HUES48 (cell line): Measurements from ENCODE around the gene AVPI1.
A peak's percentile ranks its signal among the peaks of the same experiment; 100 is the strongest.

Experiments used
- H3K27ac ChIP-seq: one replicate; pipeline ENCODE4 v1.7.0; 2013; ENCODE audit warnings: low read depth, low read length, inconsistent platforms
- H3K27me3 ChIP-seq: 2 replicates; pipeline ENCODE4 v1.6.1; 2013; ENCODE audit warnings: mild to moderate bottlenecking, low read length; ENCODE audit not compliant: control insufficient read depth, insufficient read depth
- H3K36me3 ChIP-seq: 2 replicates; pipeline ENCODE4 v1.6.1; 2013; ENCODE audit warnings: low read length; ENCODE audit not compliant: control insufficient read depth, insufficient read depth
- H3K4me1 ChIP-seq: 2 replicates; pipeline ENCODE4 v1.6.1; 2013; ENCODE audit warnings: mild to moderate bottlenecking, low read length; ENCODE audit not compliant: control insufficient read depth, insufficient read depth
- H3K4me3 ChIP-seq: 2 replicates; pipeline ENCODE4 v1.5.1; 2013; ENCODE audit warnings: mild to moderate bottlenecking, low read depth, low read length
- H3K9ac ChIP-seq: 2 replicates; pipeline ENCODE4 v1.6.1; 2013; ENCODE audit warnings: mild to moderate bottlenecking, low read depth, low read length, moderate library complexity
- H3K9me3 ChIP-seq: 2 replicates; pipeline ENCODE4 v1.6.1; 2013; ENCODE audit warnings: low read length; ENCODE audit not compliant: control insufficient read depth, insufficient read depth

The AVPI1 gene

GRCh38 chr10:97721871-97722780 is 35.1 kb upstream of the AVPI1 start:
- H3K4me1 ChIP-seq: peaks cover 16% of the 10 kb centered on the region
- no peak overlapping the region for H3K9ac ChIP-seq
- H3K9me3 ChIP-seq: no peaks in the 10 kb centered on the region
- no peak overlapping the region for H3K4me3 ChIP-seq
- no peak overlapping the region for H3K27ac ChIP-seq
- peaks cover 13% of the 10 kb centered on the region for H3K36me3 ChIP-seq
- H3K27me3 ChIP-seq: no peaks in the 10 kb centered on the region

GRCh38 chr10:97719602-97720001 is 32.6 kb upstream of the AVPI1 start:
- Histone ChIP-seq H3K4me3 (no peak overlapping the region), H3K27me3 (no peaks in the 10 kb centered on the region), H3K27ac (peak overlapping the region; percentile 36), H3K36me3 (peaks cover 21% of the 10 kb centered on the region), H3K9me3 (no peaks in the 10 kb centered on the region), H3K9ac (no peak overlapping the region), H3K4me1 (peaks cover 26% of the 10 kb centered on the region)

GRCh38 chr10:97718659-97719142 is 31.7 kb upstream of the AVPI1 start:
- H3K9me3 ChIP-seq: no peaks in the 10 kb centered on the region
- H3K4me3 ChIP-seq: no peak overlapping the region
- H3K27me3 ChIP-seq: no peaks in the 10 kb centered on the region
- peaks cover 21% of the 10 kb centered on the region for H3K36me3 ChIP-seq
- no peak overlapping the region for H3K9ac ChIP-seq
- peak overlapping the region; percentile 30 for H3K27ac ChIP-seq
- H3K4me1 ChIP-seq: peaks cover 26% of the 10 kb centered on the region

DNA sequence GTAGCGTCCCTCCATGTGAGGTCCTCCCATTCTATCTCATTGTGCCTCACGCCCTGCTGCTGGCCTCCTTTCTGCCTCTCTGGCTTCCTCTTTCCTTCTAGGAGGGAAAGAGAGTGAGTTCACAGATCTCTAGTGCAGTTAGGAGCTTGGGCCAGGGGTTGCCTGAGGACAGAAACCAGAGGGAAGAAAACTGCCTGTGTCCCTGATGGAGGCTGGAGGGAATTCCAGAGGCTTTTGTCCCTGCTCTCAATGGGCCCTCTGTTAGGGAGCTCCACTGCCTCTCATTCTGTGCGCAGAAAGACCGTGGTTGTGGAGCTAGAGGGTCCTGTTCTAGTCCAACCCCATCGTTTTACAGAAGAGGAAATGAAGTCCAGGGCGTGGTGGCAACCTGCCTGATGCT is 31.1 kb upstream of the AVPI1 start:
- no peak overlapping the region for H3K9ac ChIP-seq
- H3K4me3 ChIP-seq: no peak overlapping the region
- H3K36me3 ChIP-seq: peaks cover 21% of the 10 kb centered on the region
- H3K27me3 ChIP-seq: no peaks in the 10 kb centered on the region
- no peaks in the 10 kb centered on the region for H3K9me3 ChIP-seq
- H3K27ac ChIP-seq: no peak overlapping the region
- H3K4me1 ChIP-seq: peaks cover 26% of the 10 kb centered on the region

GRCh38 chr10:97717627-97718026 is 30.6 kb upstream of the AVPI1 start:
- Histone ChIP-seq H3K27ac (no peak overlapping the region), H3K9ac (no peak overlapping the region), H3K4me1 (peaks cover 31% of the 10 kb centered on the region), H3K36me3 (peaks cover 21% of the 10 kb centered on the region), H3K9me3 (no peaks in the 10 kb centered on the region), H3K27me3 (no peaks in the 10 kb centered on the region), H3K4me3 (no peak overlapping the region)

DNA sequence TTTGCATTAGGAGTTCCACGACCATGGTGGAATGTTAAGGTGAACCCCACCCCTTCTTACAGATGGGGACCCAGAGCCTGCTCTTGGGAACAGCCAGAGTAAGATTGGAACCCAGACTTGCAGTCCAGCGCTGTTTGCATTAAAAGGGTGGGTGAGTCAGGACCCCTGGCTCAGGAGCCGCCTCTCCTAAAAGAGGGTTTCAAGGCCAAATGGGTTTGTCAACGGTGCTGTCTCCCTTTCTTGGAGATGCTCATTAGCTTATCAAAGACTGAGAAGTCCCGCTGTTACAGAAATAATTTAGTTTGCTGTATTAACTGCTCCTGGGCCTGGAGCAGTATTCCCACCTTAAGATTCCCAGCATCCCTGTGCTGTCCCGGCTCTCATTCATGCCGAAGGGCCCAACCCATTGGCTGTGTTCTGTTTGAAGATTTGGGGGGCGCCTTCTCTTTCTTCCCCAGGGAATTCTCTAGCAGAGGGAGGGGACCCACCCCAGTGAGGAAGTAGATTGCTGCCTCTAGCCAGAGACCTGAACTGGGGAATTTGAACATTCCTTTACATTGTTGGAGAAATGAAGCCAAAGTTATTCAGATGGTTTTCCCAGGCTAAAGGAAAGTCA is 28.3 kb upstream of the AVPI1 start:
- H3K9ac ChIP-seq: no peak overlapping the region
- peaks cover 4% of the 10 kb centered on the region; the same call in 1 of the 2 replicates for H3K27me3 ChIP-seq
- peaks cover 21% of the 10 kb centered on the region for H3K36me3 ChIP-seq
- peak overlapping the region; percentile 84 for H3K4me3 ChIP-seq
- H3K4me1 ChIP-seq: peaks cover 31% of the 10 kb centered on the region
- peak overlapping the region; percentile 82 for H3K27ac ChIP-seq
- no peaks in the 10 kb centered on the region for H3K9me3 ChIP-seq

DNA sequence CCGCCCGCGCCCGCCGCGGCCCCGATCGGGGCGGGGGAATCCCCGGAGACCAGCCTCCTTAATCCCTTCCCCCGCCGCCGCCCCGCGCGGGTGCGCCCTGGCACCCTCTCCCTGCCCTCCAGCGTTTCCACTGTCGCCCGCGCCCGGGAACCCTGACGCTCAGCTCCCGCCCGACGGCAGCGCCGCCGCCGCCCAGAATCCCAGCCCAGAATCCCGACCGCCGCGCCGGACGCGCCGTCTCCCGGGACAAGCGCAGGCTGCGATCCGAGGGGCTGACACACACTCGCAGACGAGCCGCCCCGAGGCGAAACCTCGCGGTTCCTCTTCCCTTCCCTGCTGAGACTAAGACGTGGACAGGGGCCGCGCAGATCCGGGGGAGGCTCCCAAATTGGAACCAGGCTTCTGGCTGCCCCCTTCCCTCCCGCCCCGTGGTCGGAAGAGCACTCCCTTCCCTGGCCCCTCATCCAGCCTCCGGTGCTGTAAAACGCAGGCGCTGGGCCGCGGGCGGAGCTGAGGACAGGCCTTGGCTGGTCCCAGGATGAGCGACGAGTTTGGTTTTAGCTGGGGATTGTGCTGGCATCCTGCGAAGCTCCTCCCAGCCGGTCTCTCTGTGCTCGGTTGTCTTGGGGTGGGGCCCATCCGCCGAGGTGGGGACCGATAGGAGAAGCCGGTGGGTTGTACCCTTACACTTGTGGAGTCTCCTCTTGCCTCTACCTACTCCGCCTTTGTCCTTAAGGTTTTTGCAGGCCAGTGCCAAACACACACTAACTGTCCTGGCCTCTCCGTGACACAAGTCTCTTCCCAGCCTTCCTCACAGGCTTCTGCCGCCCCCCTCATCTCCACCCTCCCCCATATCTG is 27.6 kb upstream of the AVPI1 start:
- Histone ChIP-seq H3K27me3 (peaks cover 4% of the 10 kb centered on the region; the same call in 1 of the 2 replicates), H3K36me3 (peaks cover 21% of the 10 kb centered on the region), H3K9me3 (no peaks in the 10 kb centered on the region), H3K4me3 (peak overlapping the region; percentile 84), H3K9ac (peak overlapping the region; percentile 78), H3K4me1 (peaks cover 29% of the 10 kb centered on the region), H3K27ac (peak overlapping the region; percentile 82)

GRCh38 chr10:97713826-97714400 is 26.9 kb upstream of the AVPI1 start:
- peak overlapping the region; percentile 78 for H3K9ac ChIP-seq
- peaks cover 27% of the 10 kb centered on the region for H3K4me1 ChIP-seq
- H3K27ac ChIP-seq: peak overlapping the region; percentile 82

GRCh38 chr10:97713339-97713825 is 26.3 kb upstream of the AVPI1 start, which contains the start of gene MARVELD1:
TSS of gene MARVELD1 (plus strand) at chr10:97713730. CDS start at chr10:97713877, 147 bp downstream.
- H3K9me3 ChIP-seq: no peaks in the 10 kb centered on the region
- peak within 1 kb of the TSS; percentile 82 for H3K27ac ChIP-seq
- peaks cover 18% of the 10 kb centered on the region for H3K36me3 ChIP-seq
- peaks cover 4% of the 10 kb centered on the region; the same call in 1 of the 2 replicates for H3K27me3 ChIP-seq
- H3K4me1 ChIP-seq: peaks cover 23% of the 10 kb centered on the region
- H3K4me3 ChIP-seq: peak within 1 kb of the TSS; percentile 84
- peak within 1 kb of the TSS; percentile 78 for H3K9ac ChIP-seq

More at GRCh38 chr10:97713826-97714400, 26.9 kb upstream of the AVPI1 start:
- Histone ChIP-seq H3K9me3 (no peaks in the 10 kb centered on the region), H3K36me3 (peaks cover 19% of the 10 kb centered on the region), H3K27me3 (peaks cover 4% of the 10 kb centered on the region; the same call in 1 of the 2 replicates), H3K4me3 (peak overlapping the region; percentile 84)
